HEK293T (cell line): ENCODE results near the gene C2.
A peak's percentile ranks its signal among the peaks of the same experiment; 100 is the strongest.
"Not testable (repeated sequence)": the region's sequence is repeated elsewhere in the genome, so short reads cannot be mapped to it uniquely, and the experiment has no call there.

ENCODE experiments used
- CTCF ChIA-PET: fragments of 350-600 bp; formaldehyde crosslinking; extraction: SDS; loops from one replicate; lab custom pipeline; 2021; ENCODE audit warnings: antibody characterized with exemption, inconsistent platforms; lab: Yijun Ruan, JAX
- POLR2A ChIA-PET: fragments of 350-600 bp; formaldehyde crosslinking; extraction: SDS; loops from one replicate; lab custom pipeline; 2020; ENCODE audit warnings: antibody characterized with exemption, inconsistent platforms; lab: Yijun Ruan, JAX
- DNase-seq: peaks from one replicate; pipeline ENCODE4 v3.0.0; 2012; ENCODE audit warnings: mixed read lengths; ENCODE audit errors: extremely low spot score
- ARNT ChIP-seq: fragments of 450-650 bp; IDR thresholded peaks from 2 replicates; pipeline ENCODE4 v1.6.1; 2017; ENCODE audit warnings: mild to moderate bottlenecking
- BHLHE40 ChIP-seq: fragments of 450-650 bp; IDR thresholded peaks from 2 replicates; pipeline ENCODE4 v1.6.1; 2016; ENCODE audit warnings: mild to moderate bottlenecking, moderate library complexity, borderline replicate concordance
- CTBP1 ChIP-seq: fragments of 450-650 bp; IDR thresholded peaks from 2 replicates; pipeline ENCODE4 v1.6.1; 2016; ENCODE audit warnings: borderline replicate concordance
- ELF4 ChIP-seq: fragments of 450-650 bp; IDR thresholded peaks from 2 replicates; pipeline ENCODE4 v1.6.1; 2017; ENCODE audit warnings: antibody characterized with exemption
- FOXA1 ChIP-seq: fragments of 450-650 bp; IDR thresholded peaks from 2 replicates; pipeline ENCODE4 v1.6.1; 2016; ENCODE audit warnings: mild to moderate bottlenecking
- FOXK2 ChIP-seq: fragments of 450-650 bp; IDR thresholded peaks from 2 replicates; pipeline ENCODE4 v1.6.1; 2016; ENCODE audit warnings: mild to moderate bottlenecking
- FOXM1 ChIP-seq: fragments of 450-650 bp; IDR thresholded peaks from 2 replicates; pipeline ENCODE4 v1.6.1; 2017; ENCODE audit warnings: mild to moderate bottlenecking, borderline replicate concordance
- HDGF ChIP-seq: fragments of 450-650 bp; IDR thresholded peaks from 2 replicates; pipeline ENCODE4 v1.6.1; 2017; ENCODE audit warnings: antibody characterized with exemption, borderline replicate concordance
- L3MBTL2 ChIP-seq: fragments of 450-650 bp; conservative IDR thresholded peaks from 2 replicates; pipeline ENCODE4 v1.6.1; 2016; ENCODE audit warnings: mild to moderate bottlenecking
- LEF1 ChIP-seq: fragments of 450-650 bp; IDR thresholded peaks from 2 replicates; pipeline ENCODE4 v1.6.1; 2017; ENCODE audit warnings: mild to moderate bottlenecking, borderline replicate concordance
- NFRKB ChIP-seq: fragments of 450-650 bp; IDR thresholded peaks from 2 replicates; pipeline ENCODE4 v1.6.1; 2016; ENCODE audit warnings: mild to moderate bottlenecking, moderate library complexity
- SP1 ChIP-seq: fragments of 450-650 bp; IDR thresholded peaks from 2 replicates; pipeline ENCODE4 v1.6.1; 2017
- SUZ12 ChIP-seq: fragments of 450-650 bp; IDR thresholded peaks from 2 replicates; pipeline ENCODE4 v1.6.1; 2016; ENCODE audit warnings: mild to moderate bottlenecking
- TARDBP ChIP-seq: fragments of 450-650 bp; IDR thresholded peaks from 2 replicates; pipeline ENCODE4 v1.6.1; 2016
- ZNF384 ChIP-seq: fragments of 450-650 bp; IDR thresholded peaks from 2 replicates; pipeline ENCODE4 v1.6.1; 2016
- TF ChIP-seq, protein P1 (sequence below): fragments of 450-650 bp; IDR thresholded peaks from 2 replicates; pipeline ENCODE4 v1.6.1; 2016

C2 gene

DNA sequence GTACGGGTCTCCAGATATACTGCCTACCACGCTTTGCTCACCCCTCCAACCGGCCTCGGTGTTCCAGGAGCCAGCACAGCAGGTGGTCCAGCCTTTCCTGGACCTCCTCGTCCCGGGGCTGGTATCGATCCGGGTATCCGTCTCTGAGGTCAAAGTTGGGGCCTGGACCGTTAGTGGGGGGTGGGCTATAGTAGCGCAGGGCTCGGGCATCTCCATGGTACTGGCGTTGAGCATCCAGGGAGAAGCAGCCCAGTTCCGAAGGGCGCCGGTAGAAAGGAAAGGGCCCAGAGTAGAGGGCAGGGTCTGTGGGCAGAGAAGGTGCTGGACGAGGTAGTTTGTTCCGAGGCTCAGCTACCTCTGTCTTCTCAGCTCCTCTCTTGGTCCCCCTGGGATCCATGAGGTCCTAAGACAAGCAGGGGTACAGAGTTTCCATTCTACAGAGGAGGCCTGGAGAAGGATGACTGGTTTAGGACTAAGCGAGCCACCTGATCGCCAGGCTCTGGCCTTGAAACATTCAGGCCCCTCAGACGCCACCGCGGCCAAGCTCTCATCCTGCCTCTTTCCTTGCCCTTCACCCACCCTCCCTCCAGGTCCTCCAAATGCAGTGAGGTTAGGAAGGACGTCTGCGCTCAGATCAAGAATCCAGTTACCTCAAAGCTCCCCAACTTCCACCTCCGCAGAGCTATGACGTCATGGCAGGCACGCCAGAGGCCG, 43.9 kb downstream of the C2 start:
- no peak for DNase-seq
- ChIA-PET POLR2A (interaction anchor here (0.8 to 7.0 kb wide), 15 partner anchors 9 to 430 kb away, joined by 3 to 84 read pairs (median 5); partner anchors contain the start of genes AGPAT1, BAG6, DDX39B and EHMT2), CTCF (no interaction called here)
- TF ChIP-seq LEF1 = no peak
- TF ChIP-seq CTBP1 = peak; percentile 73; the same call in 1 of the 2 replicates

DNA sequence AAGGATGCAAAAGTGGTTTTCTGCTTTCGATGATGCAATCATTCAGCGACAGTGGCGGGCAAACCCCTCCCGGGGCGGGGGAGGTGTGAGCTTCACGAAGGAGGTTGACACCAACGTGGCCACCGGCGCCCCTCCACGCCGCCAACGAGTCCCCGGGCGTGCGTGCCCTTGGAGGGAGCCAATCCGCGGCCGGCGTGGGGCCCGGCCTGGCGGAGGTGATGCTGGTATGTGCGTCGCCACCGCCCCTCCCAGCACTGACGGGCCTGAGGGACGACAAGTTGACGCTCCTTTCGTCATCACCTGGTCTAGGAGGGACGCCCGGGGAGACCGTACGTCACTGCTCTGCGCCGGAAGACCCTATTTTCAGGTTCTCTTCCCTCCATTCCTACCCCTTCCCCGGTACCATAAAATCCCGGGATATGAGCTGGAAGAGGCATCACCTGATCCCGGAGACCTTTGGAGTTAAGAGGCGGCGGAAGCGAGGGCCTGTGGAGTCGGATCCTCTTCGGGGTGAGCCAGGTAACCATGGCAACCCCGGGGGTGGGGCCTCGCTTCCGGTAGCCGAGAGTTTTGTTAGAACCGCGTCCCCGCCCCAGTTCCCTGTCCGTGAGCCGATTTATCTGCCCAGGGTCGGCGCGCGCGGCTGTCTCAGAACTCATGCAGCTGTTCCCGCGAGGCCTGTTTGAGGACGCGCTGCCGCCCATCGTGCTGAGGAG, 44.6 kb downstream of the C2 start, which contains the start of gene DXO:
DXO (minus strand) TSS at position 146 of the 716 bp plus-strand sequence. CDS start 463 bp downstream, outside the sequence.
- TF ChIP-seq SP1 = no peak
- TF ChIP-seq TARDBP = peak; percentile 97
- TF ChIP-seq ZNF384 = no peak
- TF ChIP-seq LEF1 = no peak
- TF ChIP-seq L3MBTL2 = peak; percentile 95
- TF ChIP-seq FOXA1 = no peak
- TF ChIP-seq HDGF = no peak
- no peak for TF ChIP-seq ARNT
- TF ChIP-seq CTBP1 = no peak; the same call in 1 of the 2 replicates
- TF ChIP-seq SUZ12 = no peak
- no peak for TF ChIP-seq NFRKB
- TF ChIP-seq BHLHE40 = no peak
- TF ChIP-seq ELF4 = peak; percentile 45; the same call in 1 of the 2 replicates
- TF ChIP-seq FOXK2 = no peak
- TF ChIP-seq FOXM1 = no peak
- TF ChIP-seq, protein P1, sequence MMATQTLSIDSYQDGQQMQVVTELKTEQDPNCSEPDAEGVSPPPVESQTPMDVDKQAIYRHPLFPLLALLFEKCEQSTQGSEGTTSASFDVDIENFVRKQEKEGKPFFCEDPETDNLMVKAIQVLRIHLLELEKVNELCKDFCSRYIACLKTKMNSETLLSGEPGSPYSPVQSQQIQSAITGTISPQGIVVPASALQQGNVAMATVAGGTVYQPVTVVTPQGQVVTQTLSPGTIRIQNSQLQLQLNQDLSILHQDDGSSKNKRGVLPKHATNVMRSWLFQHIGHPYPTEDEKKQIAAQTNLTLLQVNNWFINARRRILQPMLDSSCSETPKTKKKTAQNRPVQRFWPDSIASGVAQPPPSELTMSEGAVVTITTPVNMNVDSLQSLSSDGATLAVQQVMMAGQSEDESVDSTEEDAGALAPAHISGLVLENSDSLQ = peak; percentile 66
- DNase-seq = peak; percentile 95
- ChIA-PET CTCF (no interaction called here), POLR2A (interaction anchor here (0.8 to 7.0 kb wide), 14 partner anchors 8 to 431 kb away, joined by 3 to 84 read pairs (median 6); partner anchors contain the start of genes AGPAT1, BAG6, DDX39B and EHMT2)

DNA sequence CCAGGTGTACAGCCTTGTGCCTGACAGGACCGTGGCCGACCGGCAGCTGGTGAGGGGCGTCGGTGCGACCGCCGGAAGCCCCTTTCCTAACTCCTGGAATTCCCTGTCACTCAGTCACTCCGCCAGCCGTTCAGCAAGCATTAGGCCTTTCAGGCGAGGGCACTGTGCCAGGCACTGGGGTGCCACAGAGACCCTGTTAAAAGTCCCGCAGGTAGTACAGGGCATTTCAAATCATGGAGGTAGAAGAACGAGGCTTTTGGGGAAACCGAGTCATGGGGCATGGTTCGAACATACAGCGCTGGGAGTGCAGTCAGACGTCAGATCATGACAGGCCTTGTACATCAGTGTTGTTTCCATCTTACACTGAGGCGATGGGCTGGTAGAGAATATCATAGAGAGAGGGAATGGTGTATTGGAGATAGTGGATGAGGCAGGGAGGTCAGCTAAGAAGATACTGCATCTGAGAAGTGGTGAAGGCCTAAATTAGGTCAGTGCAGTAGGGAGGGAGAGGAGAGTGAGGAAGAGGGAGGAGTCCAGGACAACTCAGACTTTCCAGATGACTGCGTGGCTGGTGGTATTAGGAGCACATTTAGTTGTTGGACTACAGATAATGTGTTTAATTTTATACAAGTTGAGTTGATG, 45.3 kb downstream of the C2 start:
- POLR2A ChIA-PET = interaction anchor here (1.2 to 7.0 kb wide), 8 partner anchors 7 to 320 kb away, joined by 3 to 84 read pairs (median 6); partner anchors contain the start of genes BAG6, LSM2, NELFE and SKIC2
- no peak for DNase-seq
- CTCF ChIA-PET = no interaction called here
- TF ChIP-seq, protein P1 = peak; percentile 63
- TF ChIP-seq FOXK2 (no peak), SUZ12 (no peak), TARDBP (no peak)

DNA sequence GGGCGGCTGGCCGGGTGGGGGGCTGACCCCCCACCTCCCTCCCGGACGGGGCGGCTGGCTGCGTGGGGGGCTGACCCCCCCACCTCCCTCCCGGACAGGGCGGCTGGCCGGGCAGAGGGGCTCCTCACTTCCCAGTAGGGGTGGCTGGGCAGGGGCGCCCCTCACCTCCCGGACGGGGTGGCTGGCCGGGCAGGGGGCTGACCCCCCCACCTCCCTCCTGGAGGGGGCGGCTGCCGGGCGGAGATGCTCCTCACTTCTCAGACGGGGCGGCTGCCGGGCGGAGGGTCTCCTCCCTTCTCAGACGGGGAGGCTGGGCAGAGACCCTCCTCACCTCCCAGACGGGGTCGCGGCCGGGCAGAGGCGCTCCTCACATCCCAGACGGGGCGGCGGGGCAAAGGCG, 48.5 kb downstream of the C2 start:
- DNase-seq, POLR2A ChIA-PET: not testable (repeated sequence)
- CTCF ChIA-PET = interaction anchor here (0.7 kb wide), 1 partner anchor 56 kb away, joined by 7 read pairs; no protein-coding TSS in a partner anchor

DNA sequence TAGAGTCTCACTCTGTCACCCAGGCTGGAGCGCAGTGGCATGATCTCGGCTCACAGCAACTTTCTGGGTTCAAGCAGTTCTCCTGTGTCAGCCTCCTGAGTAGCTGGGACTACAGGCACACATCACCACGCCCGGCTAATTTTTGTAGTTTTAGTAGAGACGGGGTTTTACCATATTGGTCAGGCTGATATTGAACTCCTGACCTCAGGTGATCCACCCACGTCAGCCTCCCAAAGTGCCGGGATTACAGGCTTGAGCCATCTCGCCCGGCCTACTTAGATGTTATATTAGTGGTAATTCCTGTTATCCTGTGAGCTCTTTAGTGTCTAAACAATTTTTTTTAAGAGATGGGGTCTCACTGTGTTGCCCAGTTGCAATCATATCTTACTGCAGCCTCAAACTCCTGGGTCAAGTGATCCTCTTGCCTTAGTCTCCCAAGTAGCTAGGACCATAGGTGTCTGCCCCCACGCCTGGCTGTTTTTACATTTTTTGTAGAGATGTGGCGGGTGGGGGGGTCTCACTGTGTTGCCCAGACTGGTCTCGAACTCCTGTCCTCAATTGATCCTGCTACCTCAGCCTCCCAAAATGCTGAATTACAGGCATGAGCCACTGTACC, 50.4 kb downstream of the C2 start:
- TF ChIP-seq SUZ12 (no peak), FOXK2 (no peak), L3MBTL2 (no peak), ARNT (no peak), NFRKB (no peak), CTBP1 (no peak), TARDBP (no peak), FOXM1 (no peak), ELF4 (no peak), BHLHE40 (no peak), HDGF (no peak), SP1 (no peak), LEF1 (no peak), ZNF384 (no peak), FOXA1 (no peak)
- TF ChIP-seq, protein P1 = no peak
- ChIA-PET POLR2A (no interaction called here), CTCF (interaction anchor here (0.7 kb wide), 1 partner anchor 126 kb away, joined by 4 read pairs; no protein-coding TSS in a partner anchor)
- DNase-seq = no peak
